A549 (cell line): Measurements from ENCODE around the gene MYO18A. TPM values are rescaled to one million over a fixed set of nuclear protein-coding genes. Genes with fewer than 3 reads are reported as not detected.

Experiments
- ATAC-seq, 2 experiments: fragments of 200-7000 bp in 1 of 2; fragments of >200 bp in 1 of 2; cut with Nextera tagmentation in 1 of 2; cut with Tn5 transposase in 1 of 2; 3 replicates each; pipeline versions ENCODE4 v1.8.0 to v1.9.1; 2018 to 2020; ENCODE audit warnings: mild to moderate bottlenecking in 1 of 2, moderate library complexity in 1 of 2
- CTCF ChIA-PET: fragments of 300-600 bp; sonication (Branson Sonifier 250); formaldehyde crosslinking; extraction: SDS; loops from one replicate; lab custom pipeline; 2021; ENCODE audit warnings: antibody characterized with exemption, inconsistent platforms; lab: Yijun Ruan, JAX
- POLR2A ChIA-PET: fragments of 350-600 bp; formaldehyde crosslinking; extraction: SDS; loops from one replicate; lab custom pipeline; 2021; ENCODE audit warnings: antibody characterized with exemption, inconsistent platforms; lab: Yijun Ruan, JAX
- DNase-seq, 2 experiments: peaks; one replicate each; pipeline versions ENCODE4 v3.0.0 to v3.0.0-alpha.2; 2011 to 2016; ENCODE audit warnings: low read depth in 1 of 2, low spot score in 1 of 2
- FAIRE-seq: peaks from 2 replicates; lab custom pipeline; 2011; peaks lifted over from hg19 to GRCh38; lab: Jason Lieb, UNC
- H3K27ac ChIP-seq, 2 experiments: fragments of >200 bp; sonication (Bioruptor Twin); formaldehyde crosslinking; 3 replicates each; pipeline ENCODE4 v1.5.1; 2016 to 2017
- H3K4me1 ChIP-seq: fragments of >200 bp; sonication (Bioruptor Twin); formaldehyde crosslinking; 3 replicates; pipeline ENCODE4 v1.6.1; 2016
- H3K4me2 ChIP-seq: fragments of >200 bp; sonication (Bioruptor Twin); formaldehyde crosslinking; 3 replicates; pipeline ENCODE4 v1.6.1; 2016
- H3K4me3 ChIP-seq: fragments of >200 bp; sonication (Bioruptor Twin); formaldehyde crosslinking; 3 replicates; pipeline ENCODE4 v1.5.1; 2016
- H3K9me3 ChIP-seq: fragments of >200 bp; sonication (Bioruptor Twin); formaldehyde crosslinking; 3 replicates; pipeline ENCODE4 v1.6.1; 2016
- CBX8 ChIP-seq: fragments of 200-600 bp; sonication (generic); IDR thresholded peaks from 2 replicates; pipeline ENCODE4 v1.6.1; 2016
- HMGXB4 ChIP-seq: fragments of 250-450 bp; sonication (Bioruptor Pico); IDR thresholded peaks from 2 replicates; pipeline ENCODE4 v1.5.0; 2021; ENCODE audit warnings: mild to moderate bottlenecking, moderate library complexity, borderline replicate concordance
- HOXB13 ChIP-seq: fragments of 250-450 bp; sonication (Bioruptor Pico); IDR thresholded peaks from 2 replicates; pipeline ENCODE4 v1.5.0; 2020; ENCODE audit warnings: low read depth, mild to moderate bottlenecking, moderate library complexity
- JUNB ChIP-seq: fragments of >200 bp; sonication (Bioruptor Twin); formaldehyde crosslinking; IDR thresholded peaks from 2 replicates; pipeline ENCODE4 v1.6.1; 2016
- KDM1A ChIP-seq: fragments of 200-600 bp; sonication (generic); IDR thresholded peaks from 2 replicates; pipeline ENCODE4 v1.6.1; 2016; ENCODE audit warnings: low read depth, mild to moderate bottlenecking
- KDM5A ChIP-seq: fragments of 200-600 bp; sonication (generic); IDR thresholded peaks from 2 replicates; pipeline ENCODE4 v1.6.1; 2016; ENCODE audit warnings: antibody characterized with exemption, mild to moderate bottlenecking
- MAFK ChIP-seq: fragments of 450-650 bp; IDR thresholded peaks from 2 replicates; pipeline ENCODE4 v1.6.1; 2014; ENCODE audit not compliant: partially characterized antibody
- MAZ ChIP-seq: fragments of 150-350 bp; IDR thresholded peaks from 2 replicates; pipeline ENCODE4 v1.6.1; 2014; ENCODE audit warnings: antibody characterized with exemption, low read depth, low read length, borderline replicate concordance
- MYC ChIP-seq: IDR thresholded peaks from 2 replicates; pipeline ENCODE4 v1.6.1; 2012; ENCODE audit warnings: mild to moderate bottlenecking, inconsistent platforms, low read length, improper control_type of control experiment, borderline replicate concordance
- RARB ChIP-seq: fragments of 250-450 bp; sonication (Bioruptor Pico); IDR thresholded peaks from 2 replicates; pipeline ENCODE4 v1.8.0; 2021; ENCODE audit warnings: mild to moderate bottlenecking, moderate library complexity
- RCOR1 ChIP-seq: fragments of 150-350 bp; IDR thresholded peaks from 2 replicates; pipeline ENCODE4 v1.6.1; 2014; ENCODE audit warnings: antibody characterized with exemption, low read length, low read depth
- REST ChIP-seq: fragments of 200-600 bp; sonication (generic); IDR thresholded peaks from 2 replicates; pipeline ENCODE4 v1.6.1; 2016; ENCODE audit warnings: antibody characterized with exemption, mild to moderate bottlenecking, moderate library complexity
- RFX5 ChIP-seq: fragments of 450-650 bp; IDR thresholded peaks from 2 replicates; pipeline ENCODE4 v1.7.1; 2014; ENCODE audit warnings: antibody characterized with exemption, mild to moderate bottlenecking, moderate library complexity
- RNF2 ChIP-seq: fragments of 200-600 bp; sonication (generic); IDR thresholded peaks from 2 replicates; pipeline ENCODE4 v1.6.1; 2016; ENCODE audit warnings: low read depth, mild to moderate bottlenecking, antibody characterized with exemption, moderate library complexity, borderline replicate concordance
- SREBF2 ChIP-seq: fragments of 450-650 bp; IDR thresholded peaks from 2 replicates; pipeline ENCODE4 v1.6.1; 2014; ENCODE audit warnings: mild to moderate bottlenecking, moderate library complexity
- TFCP2L1 ChIP-seq: fragments of 250-450 bp; sonication (Bioruptor Pico); IDR thresholded peaks from 2 replicates; pipeline ENCODE4 v1.5.0; 2021; ENCODE audit warnings: mild to moderate bottlenecking
- TP53 ChIP-seq: fragments of 250-450 bp; sonication (Bioruptor Pico); IDR thresholded peaks from 2 replicates; pipeline ENCODE4 v1.5.0; 2021; ENCODE audit warnings: mild to moderate bottlenecking, moderate library complexity
- ZC3H11A ChIP-seq: fragments of 450-650 bp; IDR thresholded peaks from 2 replicates; pipeline ENCODE4 v1.6.1; 2014; ENCODE audit warnings: antibody characterized with exemption, mild to moderate bottlenecking
- ZSCAN20 ChIP-seq: fragments of 250-450 bp; sonication (Bioruptor Pico); IDR thresholded peaks from 2 replicates; pipeline ENCODE4 v1.8.0; 2022; ENCODE audit warnings: mild to moderate bottlenecking, moderate library complexity
- WGBS: methylation state at CpG from one replicate; pipeline ENCODE4 v1.1.6; 2017; ENCODE audit errors: missing lambda C conversion rate; 5-methylcytosine and 5-hydroxymethylcytosine counted together
- polyA plus RNA-seq, 4 experiments: library from polyadenylated mRNA; depleted of rRNA in 3 of 4; stranded (reverse); fragments of >200 nt; fragmentation: RNase III in 1 of 4; extraction: RNeasy Plus Mini Kit Qiagen cat#74134 plus additional on column Dnase treatment in 1 of 4; gene quantifications; 2 replicates in 3 of 4; 3 replicates in 1 of 4; pipeline ENCODE4 v1.2.3, GENCODE V29; 2011 to 2017
- TF ChIP-seq, protein P1 (sequence below): IDR thresholded peaks from 2 replicates; pipeline ENCODE4 v1.6.1; 2012; ENCODE audit warnings: low read depth, borderline replicate concordance
- TF ChIP-seq, protein P2 (sequence below): fragments of 150-350 bp; IDR thresholded peaks from 2 replicates; pipeline ENCODE4 v1.6.1; 2014; ENCODE audit warnings: low read depth, mild to moderate bottlenecking, low read length

Gene MYO18A
- polyA plus RNA-seq, 2 of the 4 experiments (the other 2 are of a cell fraction) = 12.3 to 28.4 TPM

- FAIRE-seq (no peak), ATAC-seq (no peak), DNase-seq (no peak)
- no peak for TF ChIP-seq RFX5
- no peak for TF ChIP-seq REST
- no peak for TF ChIP-seq HMGXB4 (CRISPR knock-in tag)
- no peak for TF ChIP-seq SREBF2
- TF ChIP-seq ZSCAN20 (CRISPR knock-in tag) = no peak
- no peak for TF ChIP-seq JUNB
- POLR2A ChIA-PET = no interaction called here
- Histone ChIP-seq H3K4me1 (no peaks in the 10 kb centered on the region; the same call in 2 of the 3 replicates), H3K4me3 (no peak overlapping the region), H3K27ac (no peak overlapping the region), H3K9me3 (no peaks in the 10 kb centered on the region), H3K4me2 (no peak overlapping the region)
- WGBS = 96% methylated on average over 16 of the region's 16 CpGs
- CTCF ChIA-PET = interaction anchor here (0.7 to 2.0 kb wide), 7 partner anchors 12 to 126 kb away, joined by 3 to 5 read pairs (median 3); no protein-coding TSS in a partner anchor
These were observed 100.8 kb downstream of the MYO18A start for GRCh38 chr17:29079433-29079832.

DNA sequence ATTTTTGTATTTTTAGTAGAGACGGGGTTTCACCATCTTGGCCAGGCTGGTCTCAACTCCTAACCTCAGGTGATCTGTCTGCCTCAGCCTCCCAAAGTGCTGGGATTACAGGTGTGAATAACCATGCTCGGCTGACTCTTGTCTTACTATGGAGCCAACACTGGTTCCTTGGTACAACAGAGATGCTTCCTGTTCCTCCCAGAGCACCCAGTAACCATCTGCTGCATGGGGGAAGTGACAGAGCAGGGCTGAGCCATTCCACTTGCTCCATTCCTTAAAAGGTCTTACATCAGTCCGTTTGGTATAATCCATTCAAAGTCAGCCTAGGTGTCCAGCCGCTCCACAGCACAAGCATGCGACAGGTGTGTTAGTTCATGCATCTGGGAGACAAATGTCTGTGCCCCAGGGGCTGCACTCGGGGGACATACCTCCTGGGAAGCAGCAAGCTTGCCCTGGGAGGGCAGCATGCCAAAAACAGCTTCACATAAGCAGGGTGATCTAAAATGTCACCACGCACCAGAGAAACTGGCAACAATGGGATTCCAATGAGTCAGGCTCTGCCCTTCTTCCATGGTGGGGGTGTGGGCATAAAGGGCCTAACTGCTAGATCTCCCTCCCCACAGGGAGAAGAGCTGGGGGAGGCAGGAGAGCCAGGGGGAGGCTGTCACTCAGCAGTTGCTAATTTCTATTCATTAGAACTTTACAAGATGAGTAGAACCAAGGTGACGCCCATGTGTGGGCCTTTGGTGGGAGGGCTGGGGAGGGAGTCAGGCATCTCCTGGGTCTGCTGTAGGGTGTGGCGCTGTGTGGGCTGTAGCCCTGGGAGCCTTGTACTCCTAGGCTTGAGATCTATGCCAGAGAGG lies 101.8 kb downstream of the MYO18A start:
- TF ChIP-seq, protein P1, sequence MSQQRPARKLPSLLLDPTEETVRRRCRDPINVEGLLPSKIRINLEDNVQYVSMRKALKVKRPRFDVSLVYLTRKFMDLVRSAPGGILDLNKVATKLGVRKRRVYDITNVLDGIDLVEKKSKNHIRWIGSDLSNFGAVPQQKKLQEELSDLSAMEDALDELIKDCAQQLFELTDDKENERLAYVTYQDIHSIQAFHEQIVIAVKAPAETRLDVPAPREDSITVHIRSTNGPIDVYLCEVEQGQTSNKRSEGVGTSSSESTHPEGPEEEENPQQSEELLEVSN = no peak
- TF ChIP-seq RFX5 (no peak), MYC (no peak), TP53 (no peak), RCOR1 (no peak), RNF2 (no peak), RARB (CRISPR knock-in tag) (no peak), MAZ (no peak), KDM1A (no peak), REST (no peak), ZC3H11A (no peak), MAFK (no peak), HMGXB4 (CRISPR knock-in tag) (no peak), CBX8 (no peak), HOXB13 (CRISPR knock-in tag) (no peak), KDM5A (no peak), TFCP2L1 (CRISPR knock-in tag) (no peak), JUNB (no peak)
- TF ChIP-seq, protein P2, sequence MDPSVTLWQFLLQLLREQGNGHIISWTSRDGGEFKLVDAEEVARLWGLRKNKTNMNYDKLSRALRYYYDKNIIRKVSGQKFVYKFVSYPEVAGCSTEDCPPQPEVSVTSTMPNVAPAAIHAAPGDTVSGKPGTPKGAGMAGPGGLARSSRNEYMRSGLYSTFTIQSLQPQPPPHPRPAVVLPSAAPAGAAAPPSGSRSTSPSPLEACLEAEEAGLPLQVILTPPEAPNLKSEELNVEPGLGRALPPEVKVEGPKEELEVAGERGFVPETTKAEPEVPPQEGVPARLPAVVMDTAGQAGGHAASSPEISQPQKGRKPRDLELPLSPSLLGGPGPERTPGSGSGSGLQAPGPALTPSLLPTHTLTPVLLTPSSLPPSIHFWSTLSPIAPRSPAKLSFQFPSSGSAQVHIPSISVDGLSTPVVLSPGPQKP = no peak
- ChIA-PET CTCF (interaction anchor here (1.0 to 3.8 kb wide), 6 partner anchors 11 to 125 kb away, joined by 3 to 16 read pairs (median 4); no protein-coding TSS in a partner anchor), POLR2A (no interaction called here)
- H3K4me2 ChIP-seq = no peak overlapping the region
- no peak overlapping the region for H3K27ac ChIP-seq
- 0 out of 6 replicates have a peak, but pooled peaks of 1 of the 2 experiments have one; percentile 12 for ATAC-seq
- H3K4me3 ChIP-seq = no peak overlapping the region
- no peak for FAIRE-seq
- no peaks in the 10 kb centered on the region for H3K9me3 ChIP-seq
- H3K4me1 ChIP-seq = no peaks in the 10 kb centered on the region; the same call in 2 of the 3 replicates
- whole genome bisulfite sequencing = 87% methylated on average over 9 of the region's 9 CpGs
- DNase-seq = no peak
